ENCODE results near the gene GPX3.

DNA sequence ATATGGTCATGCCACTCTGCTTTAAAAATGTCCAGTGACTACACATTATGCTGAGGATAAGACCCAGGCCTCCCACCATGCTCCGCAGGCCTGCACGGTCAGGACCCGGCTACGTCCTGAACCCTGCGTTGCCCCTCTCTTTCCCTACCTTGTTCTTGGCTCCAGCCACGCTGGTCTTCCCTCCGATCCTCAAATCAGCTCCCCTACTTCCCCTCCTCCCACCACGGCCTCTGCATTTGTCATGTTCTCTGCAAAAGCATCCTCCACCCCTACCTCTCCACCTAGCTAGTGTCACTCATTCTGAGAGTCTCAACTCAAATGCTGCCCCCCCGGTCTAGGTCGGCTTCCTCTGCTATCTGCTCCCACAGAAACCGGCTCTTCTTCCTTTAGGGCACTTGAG lies 11.2 kb downstream of the GPX3 start:
- no peak for TF ChIP-seq ZKSCAN1 (IDR thresholded peaks at IDR 0.05; ENCODE audit: low read length)
- TF ChIP-seq ZBTB4 (CRISPR knock-in tag; IDR thresholded peaks at IDR 0.05; ENCODE audit: borderline replicate concordance), result no peak
- no peak for TF ChIP-seq ZNF260 (CRISPR knock-in tag; IDR thresholded peaks at IDR 0.05; ENCODE audit: borderline replicate concordance, low read depth)
- no peak for TF ChIP-seq RFX5 (IDR thresholded peaks at IDR 0.05; ENCODE audit: low read depth, low read length)
- TF ChIP-seq RFX1 (IDR thresholded peaks at IDR 0.05), result no peak
- TF ChIP-seq GMEB1 (CRISPR knock-in tag; IDR thresholded peaks at IDR 0.05; ENCODE audit: borderline replicate concordance), result no peak
- TF ChIP-seq ZNF557 (CRISPR knock-in tag; IDR thresholded peaks at IDR 0.05), result no peak
- no peak for TF ChIP-seq SUZ12 (IDR thresholded peaks at IDR 0.05; ENCODE audit: low read depth, low read length)
- no peak for TF ChIP-seq CEBPB (IDR thresholded peaks at IDR 0.05; ENCODE audit: borderline replicate concordance, low read depth, low read length)
